Chondrocyte (in vitro differentiated cells): ENCODE data around the gene SNX19. TPM values are rescaled to one million over a fixed set of nuclear protein-coding genes. Genes with fewer than 3 reads are reported as not detected.

Experiments
- DNase-seq: peaks from one replicate; pipeline ENCODE4 v3.0.0; 2021; ENCODE audit warnings: mixed read lengths, low spot score
- H3K27ac Mint-ChIP-seq: one replicate; pipeline ENCODE4 v1.8.0; 2021; ENCODE audit warnings: mild to moderate bottlenecking, moderate library complexity, mixed read lengths; ENCODE audit not compliant: unreplicated experiment
- H3K27me3 Mint-ChIP-seq: 2 replicates; pipeline ENCODE4 v1.8.0; 2021; ENCODE audit warnings: low read depth, mixed read lengths
- H3K36me3 Mint-ChIP-seq: 2 replicates; pipeline ENCODE4 v1.8.0; 2021; ENCODE audit warnings: low read depth, mixed read lengths
- H3K4me1 Mint-ChIP-seq: 2 replicates; pipeline ENCODE4 v1.8.0; 2021; ENCODE audit warnings: low read depth, mild to moderate bottlenecking, mixed read lengths
- H3K4me3 Mint-ChIP-seq: one replicate; pipeline ENCODE4 v1.8.0; 2021; ENCODE audit warnings: mild to moderate bottlenecking, moderate library complexity, mixed read lengths; ENCODE audit not compliant: unreplicated experiment
- H3K9me3 Mint-ChIP-seq: 2 replicates; pipeline ENCODE4 v1.8.0; 2021; ENCODE audit warnings: low read depth, mixed read lengths
- CTCF ChIP-seq: fragments of 200-600 bp; sonication (generic); IDR thresholded peaks from 2 replicates; pipeline ENCODE4 v1.5.0; 2021; ENCODE audit warnings: antibody characterized with exemption, mild to moderate bottlenecking, moderate library complexity
- total RNA-seq: library from RNA; stranded (reverse); gene quantifications from 3 replicates; pipeline ENCODE4 v1.2.1, GENCODE V29; 2021

Gene SNX19
- total RNA-seq, 1 donor from 2014 or later: 55.8 TPM

DNA sequence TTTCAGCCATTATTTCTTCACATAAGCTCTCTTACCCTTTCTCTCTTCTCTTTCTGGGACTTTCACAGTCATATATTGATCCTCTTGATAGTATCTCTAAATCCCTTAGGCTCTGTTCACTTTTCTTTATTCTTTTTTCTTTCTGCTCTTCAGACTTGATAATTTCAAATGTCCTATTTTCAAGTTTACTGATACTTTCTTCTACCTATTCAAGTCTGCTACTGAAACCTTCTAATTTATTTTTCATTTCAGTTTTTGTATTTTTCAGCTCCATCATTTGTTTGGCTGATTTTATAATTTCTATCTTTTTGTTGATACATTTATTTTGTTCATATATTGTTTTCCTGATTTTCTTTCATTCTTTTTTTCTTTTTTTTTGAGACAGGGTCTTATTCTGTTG is 79.1 kb downstream of the SNX19 start:
- H3K27me3 Mint-ChIP-seq: no peaks in the 10 kb centered on the region
- TF ChIP-seq CTCF: no peak
- peaks cover 71% of the 10 kb centered on the region for H3K4me1 Mint-ChIP-seq
- peaks cover 6% of the 10 kb centered on the region for H3K36me3 Mint-ChIP-seq
- no peak overlapping the region for H3K27ac Mint-ChIP-seq
- no peak for DNase-seq
- H3K4me3 Mint-ChIP-seq: peak overlapping the region; percentile 2
- peaks cover 14% of the 10 kb centered on the region for H3K9me3 Mint-ChIP-seq

DNA sequence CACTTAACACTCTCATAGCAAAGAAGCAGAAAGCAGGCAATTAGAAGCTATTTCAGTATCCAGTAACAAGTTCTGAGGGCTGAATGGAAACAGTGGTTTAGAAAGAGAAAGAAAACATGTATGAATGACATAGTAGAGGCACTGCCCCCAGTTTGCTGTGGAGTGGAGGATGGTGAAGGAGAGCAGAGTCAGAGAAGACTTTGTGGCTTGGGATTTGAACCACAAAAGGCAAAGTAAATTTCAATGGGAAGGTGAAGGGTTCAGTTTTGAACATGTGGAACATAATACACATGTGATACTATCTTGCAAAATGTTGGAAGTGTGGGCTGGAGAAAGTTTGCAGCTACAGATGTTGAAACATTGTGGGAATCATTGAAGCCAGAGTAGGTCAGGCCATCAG is 81.4 kb downstream of the SNX19 start:
- Mint-ChIP-seq H3K4me3 (no peak overlapping the region), H3K27me3 (no peaks in the 10 kb centered on the region), H3K27ac (no peak overlapping the region), H3K36me3 (peaks cover 6% of the 10 kb centered on the region), H3K4me1 (peaks cover 71% of the 10 kb centered on the region), H3K9me3 (peaks cover 13% of the 10 kb centered on the region)
- DNase-seq: no peak
- no peak for TF ChIP-seq CTCF

- no peak for TF ChIP-seq CTCF
- no peak overlapping the region for H3K4me3 Mint-ChIP-seq
- DNase-seq: no peak
- H3K27ac Mint-ChIP-seq: peak overlapping the region; percentile 90
- peaks cover 6% of the 10 kb centered on the region for H3K36me3 Mint-ChIP-seq
- peaks cover 13% of the 10 kb centered on the region for H3K9me3 Mint-ChIP-seq
- H3K27me3 Mint-ChIP-seq: no peaks in the 10 kb centered on the region
- peaks cover 70% of the 10 kb centered on the region for H3K4me1 Mint-ChIP-seq
These were observed 83.5 kb downstream of the SNX19 start for GRCh38 chr11:130832566-130833425.

GRCh38 chr11:130831976-130832375 is 84.3 kb downstream of the SNX19 start:
- Mint-ChIP-seq H3K4me3 (no peak overlapping the region), H3K27ac (peak overlapping the region; percentile 90), H3K36me3 (peaks cover 3% of the 10 kb centered on the region), H3K27me3 (no peaks in the 10 kb centered on the region), H3K9me3 (peaks cover 8% of the 10 kb centered on the region), H3K4me1 (peaks cover 77% of the 10 kb centered on the region)
- no peak for TF ChIP-seq CTCF
- no peak for DNase-seq

GRCh38 chr11:130831506-130831905 is 84.8 kb downstream of the SNX19 start:
- peaks cover 81% of the 10 kb centered on the region for H3K4me1 Mint-ChIP-seq
- no peaks in the 10 kb centered on the region for H3K27me3 Mint-ChIP-seq
- H3K4me3 Mint-ChIP-seq: no peak overlapping the region

More at GRCh38 chr11:130831506-130831905, 84.8 kb downstream of the SNX19 start:
- peaks cover 4% of the 10 kb centered on the region for H3K9me3 Mint-ChIP-seq
- H3K27ac Mint-ChIP-seq: peak overlapping the region; percentile 90
- no peak for TF ChIP-seq CTCF
- peaks cover under 1% of the 10 kb centered on the region for H3K36me3 Mint-ChIP-seq
- DNase-seq: no peak
